Renal cortical epithelial cell (primary cell): ENCODE results near the gene FRMD4A. TPM values are rescaled to one million over a fixed set of nuclear protein-coding genes. Genes with fewer than 3 reads are reported as not detected.
"Not testable (repeated sequence)": the region's sequence is repeated elsewhere in the genome, so short reads cannot be mapped to it uniquely, and the experiment has no call there.

Experiments
- DNase-seq: peaks from one replicate; pipeline ENCODE4 v3.0.0-alpha.2; 2011; ENCODE audit warnings: low read depth
- total RNA-seq: library from RNA; depleted of rRNA; stranded (reverse); fragments of >200 nt; gene quantifications from 2 replicates; pipeline ENCODE4 v1.2.3, GENCODE V29; 2014

FRMD4A gene
- total RNA-seq, 1 donor from 2014 or later, result 18.6 TPM

DNA sequence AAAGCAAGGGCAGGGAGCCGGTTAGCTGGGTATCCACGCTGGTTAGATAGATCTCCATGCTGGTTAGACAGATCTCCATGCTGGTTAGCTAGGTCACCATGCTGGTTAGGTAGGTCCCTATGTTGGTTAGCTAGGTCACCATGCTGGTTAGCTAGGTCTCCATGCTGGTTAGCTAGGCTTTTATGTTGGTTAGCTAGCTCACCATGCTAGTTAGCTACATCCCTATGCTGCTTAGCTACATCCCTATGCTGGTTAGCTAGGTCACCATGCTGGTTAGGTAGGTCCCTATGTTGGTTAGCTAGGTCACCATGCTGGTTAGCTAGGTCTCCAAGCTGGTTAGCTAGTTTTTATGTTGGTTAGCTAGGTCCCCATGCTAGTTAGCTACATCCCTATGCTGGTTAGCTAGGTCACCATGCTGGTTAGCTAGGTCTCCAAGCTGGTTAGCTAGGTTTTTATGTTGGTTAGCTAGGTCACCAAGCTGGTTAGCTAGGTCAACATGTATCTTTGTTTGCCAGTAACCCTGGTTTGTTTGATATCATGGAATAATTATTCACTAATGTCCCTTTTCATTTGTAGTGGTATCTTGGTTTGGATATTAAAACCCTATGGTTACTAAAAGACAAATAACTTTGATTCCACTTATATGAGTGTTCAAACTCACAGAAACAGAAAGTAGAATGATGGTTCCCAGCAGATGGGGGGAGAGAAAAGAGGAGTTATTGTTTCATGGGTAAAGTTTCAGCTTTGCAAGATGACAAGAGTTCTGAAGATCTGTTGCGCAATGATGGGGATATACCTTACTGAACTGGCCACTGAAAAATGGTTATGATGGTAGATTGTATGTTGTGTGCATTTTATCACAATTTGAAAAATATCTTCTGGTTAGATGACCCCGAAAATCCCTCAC lies 607.7 kb downstream of the FRMD4A start:
- peak; percentile 57 for DNase-seq

- no peak for DNase-seq
Measured at GRCh38 chr10:13721486-13721885, 609.2 kb downstream of the FRMD4A start.

- no peak for DNase-seq
Measured at GRCh38 chr10:13720699-13721098, 610.0 kb downstream of the FRMD4A start.

GRCh38 chr10:13719425-13719824 lies 611.3 kb downstream of the FRMD4A start:
- peak; percentile 77 for DNase-seq

DNA sequence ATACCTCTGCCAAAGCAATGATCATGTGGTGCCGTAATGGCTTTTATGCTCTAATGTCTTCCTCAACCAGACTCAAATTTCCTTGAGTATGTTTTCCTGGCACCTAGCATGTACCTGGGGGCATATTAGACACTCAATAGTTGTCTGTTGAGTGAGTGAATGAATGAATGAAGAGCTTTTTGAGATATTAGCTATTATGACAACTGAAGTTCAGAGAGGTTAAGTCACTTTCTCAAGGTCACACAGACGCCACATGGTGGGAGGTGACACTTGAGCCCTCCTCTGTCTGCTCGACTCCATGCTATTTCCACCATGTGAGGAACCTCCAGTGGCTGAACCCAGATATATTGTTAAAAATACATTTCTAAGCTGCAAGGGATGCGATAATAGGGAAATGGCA lies 611.9 kb downstream of the FRMD4A start:
- no peak for DNase-seq

GRCh38 chr10:13717936-13718772 lies 612.6 kb downstream of the FRMD4A start:
- peak; percentile 92 for DNase-seq

DNA sequence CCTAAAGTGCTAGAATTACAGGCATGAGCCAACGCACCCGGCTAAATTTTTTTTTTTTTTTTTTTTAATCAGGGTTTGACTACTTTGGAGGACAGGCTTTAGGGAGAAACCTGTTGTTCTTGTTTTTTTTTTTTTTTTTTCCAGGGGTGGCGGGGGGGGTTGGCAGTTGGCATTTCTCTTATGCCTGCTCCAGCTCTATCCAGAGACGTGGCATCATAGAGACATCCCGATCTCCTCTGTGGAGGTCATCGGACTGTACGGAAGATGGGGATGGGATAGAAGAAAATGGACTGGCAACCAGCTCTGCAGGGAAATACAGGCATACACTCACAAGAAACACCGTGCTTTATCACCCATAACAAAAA lies 613.2 kb downstream of the FRMD4A start:
- no peak for DNase-seq

- no peak for DNase-seq
Measured at GRCh38 chr10:13716081-13717071, 614.3 kb downstream of the FRMD4A start.

GRCh38 chr10:13715596-13715995 lies 615.1 kb downstream of the FRMD4A start:
- not testable (repeated sequence) for DNase-seq

- DNase-seq, result no peak
Measured at GRCh38 chr10:13715100-13715499, 615.6 kb downstream of the FRMD4A start.

GRCh38 chr10:13712837-13713581 lies 617.7 kb downstream of the FRMD4A start:
- peak; percentile 95 for DNase-seq

DNA sequence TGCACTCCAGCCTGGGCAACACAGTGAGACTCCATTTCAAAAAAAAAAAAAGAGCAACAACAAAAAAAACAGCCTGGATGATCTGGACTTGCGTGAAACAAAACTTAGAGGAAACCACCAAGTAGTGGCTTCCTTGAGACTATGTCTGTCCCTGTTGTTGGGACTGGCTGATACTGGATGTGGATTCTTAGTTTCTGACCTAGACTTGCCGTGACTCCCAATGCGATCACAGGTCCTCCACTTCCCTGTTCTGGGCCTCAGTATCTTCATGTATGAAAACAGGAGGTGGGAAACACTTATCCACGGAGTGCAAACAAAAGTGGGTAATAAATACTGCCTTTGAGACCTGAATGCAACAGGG lies 618.3 kb downstream of the FRMD4A start:
- DNase-seq, result no peak

GRCh38 chr10:13711291-13711690 lies 619.4 kb downstream of the FRMD4A start:
- DNase-seq, result no peak

DNA sequence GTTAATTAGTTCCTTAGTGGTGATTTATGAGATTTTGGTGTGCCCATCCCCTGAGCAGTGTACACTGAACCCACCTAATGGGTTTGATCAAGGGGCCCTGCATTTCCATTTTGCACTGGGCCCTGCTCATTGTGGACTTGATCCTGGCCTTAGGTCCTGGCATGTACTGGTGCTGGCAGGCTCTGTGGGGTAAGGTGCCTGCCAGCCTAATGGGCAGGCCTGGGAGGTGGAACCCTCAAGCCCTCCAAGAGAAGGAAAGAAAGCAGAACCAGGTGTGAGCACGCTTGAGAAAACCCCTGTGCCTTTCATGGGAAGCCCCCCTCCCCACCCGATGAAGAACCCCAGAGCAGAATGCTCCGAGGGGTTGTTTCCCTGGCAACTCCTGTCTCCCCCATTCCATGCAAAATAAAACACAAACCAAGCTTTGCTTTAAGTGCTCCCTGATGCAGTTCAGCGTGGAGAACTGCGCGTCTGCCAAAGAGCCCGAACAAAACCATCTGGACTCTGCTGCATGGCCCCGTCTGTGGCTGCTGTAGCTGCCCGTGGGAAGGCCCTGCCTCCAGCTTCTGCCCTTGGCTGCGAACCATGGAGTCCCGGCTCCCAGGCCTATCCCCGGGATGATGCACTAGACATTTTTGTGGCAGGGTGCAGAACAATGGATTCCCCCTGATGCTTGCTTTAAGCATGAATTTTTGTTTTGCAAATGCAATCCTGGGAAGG lies 620.6 kb downstream of the FRMD4A start:
- peak; percentile 37 for DNase-seq

- peak; percentile 85 for DNase-seq
Measured at GRCh38 chr10:13708256-13708990, 622.3 kb downstream of the FRMD4A start.

- DNase-seq, result peak; percentile 82
Measured at GRCh38 chr10:13707156-13707881, 623.4 kb downstream of the FRMD4A start.

- DNase-seq, result no peak
Measured at GRCh38 chr10:13706604-13707003, 624.1 kb downstream of the FRMD4A start.

- no peak for DNase-seq
Measured at GRCh38 chr10:13706175-13706574, 624.5 kb downstream of the FRMD4A start.
